MG63 (cell line): ENCODE results near the gene HDAC10. TPM values are rescaled to one million over a fixed set of nuclear protein-coding genes. Genes with fewer than 3 reads are reported as not detected.
A peak's percentile ranks its signal among the peaks of the same experiment; 100 is the strongest.

Experiments
- DNase-seq: peaks from one replicate; pipeline ENCODE4 v3.0.0-alpha.2; 2020
- H3K27me3 ChIP-seq: fragments of 250-450 bp; sonication (Bioruptor Pico); 2 replicates; pipeline ENCODE4 v1.5.1; 2020; ENCODE audit warnings: mild to moderate bottlenecking, moderate library complexity
- H3K36me3 ChIP-seq: fragments of 250-450 bp; sonication (Bioruptor Pico); 2 replicates; pipeline ENCODE4 v1.5.1; 2020; ENCODE audit warnings: mild to moderate bottlenecking, moderate library complexity
- H3K4me3 ChIP-seq: fragments of 250-450 bp; sonication (Bioruptor Pico); 2 replicates; pipeline ENCODE4 v1.5.1; 2020; ENCODE audit warnings: mild to moderate bottlenecking, moderate library complexity
- H3K9me3 ChIP-seq: fragments of 250-450 bp; sonication (Bioruptor Pico); 2 replicates; pipeline ENCODE4 v1.5.1; 2020; ENCODE audit warnings: mild to moderate bottlenecking, moderate library complexity
- total RNA-seq: library from RNA; depleted of rRNA; stranded (reverse); fragments of >200 nt; shearing (Covaris generic); gene quantifications from 2 replicates; pipeline ENCODE4 v1.2.3, GENCODE V29; 2014; ENCODE audit warnings: low replicate concordance

The HDAC10 gene
- total RNA-seq, 1 experiment from 2014 or later = 8.5 TPM

DNA sequence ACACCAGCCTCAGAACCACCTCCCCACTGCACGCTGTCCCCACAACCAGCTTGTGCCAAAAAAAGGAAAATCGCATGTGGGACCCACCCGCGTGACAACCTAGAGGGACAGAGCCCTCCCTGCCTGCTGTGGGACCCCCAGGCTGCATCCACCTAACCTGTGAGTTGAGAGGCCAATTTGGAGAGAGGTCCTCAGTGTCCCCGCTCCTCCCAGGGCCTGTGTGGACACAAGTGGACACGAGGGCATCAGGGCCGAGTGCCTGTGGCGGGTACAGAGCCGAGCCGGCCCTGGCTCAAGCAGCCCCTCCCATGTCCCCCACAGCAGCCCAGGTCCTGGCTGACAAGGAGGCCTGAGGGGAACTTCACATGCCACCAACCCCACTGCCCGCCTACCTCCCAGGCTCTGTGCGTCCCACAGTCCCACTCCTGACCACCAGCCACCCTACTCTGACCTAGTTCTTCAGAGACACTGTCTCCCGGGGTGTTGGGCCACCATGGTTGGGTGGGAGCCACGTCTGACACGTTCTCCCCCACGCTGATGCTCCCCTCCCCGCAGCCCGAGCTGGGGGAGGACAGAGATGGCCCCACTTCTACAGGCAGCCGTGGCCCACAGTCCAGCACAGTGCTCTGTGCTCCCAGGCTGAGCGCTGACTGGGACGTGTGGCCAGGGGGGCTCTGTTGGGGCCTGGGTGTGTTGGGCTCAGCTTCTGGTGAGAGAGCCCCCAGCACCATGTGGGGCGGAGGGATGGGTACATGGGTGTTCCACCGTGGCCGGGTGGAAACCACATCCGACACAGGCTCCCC lies 31.1 kb downstream of the HDAC10 start:
- H3K4me3 ChIP-seq = no peak overlapping the region
- H3K9me3 ChIP-seq = no peaks in the 10 kb centered on the region
- H3K36me3 ChIP-seq = peaks cover 38% of the 10 kb centered on the region
- DNase-seq = no peak
- H3K27me3 ChIP-seq = no peaks in the 10 kb centered on the region

DNA sequence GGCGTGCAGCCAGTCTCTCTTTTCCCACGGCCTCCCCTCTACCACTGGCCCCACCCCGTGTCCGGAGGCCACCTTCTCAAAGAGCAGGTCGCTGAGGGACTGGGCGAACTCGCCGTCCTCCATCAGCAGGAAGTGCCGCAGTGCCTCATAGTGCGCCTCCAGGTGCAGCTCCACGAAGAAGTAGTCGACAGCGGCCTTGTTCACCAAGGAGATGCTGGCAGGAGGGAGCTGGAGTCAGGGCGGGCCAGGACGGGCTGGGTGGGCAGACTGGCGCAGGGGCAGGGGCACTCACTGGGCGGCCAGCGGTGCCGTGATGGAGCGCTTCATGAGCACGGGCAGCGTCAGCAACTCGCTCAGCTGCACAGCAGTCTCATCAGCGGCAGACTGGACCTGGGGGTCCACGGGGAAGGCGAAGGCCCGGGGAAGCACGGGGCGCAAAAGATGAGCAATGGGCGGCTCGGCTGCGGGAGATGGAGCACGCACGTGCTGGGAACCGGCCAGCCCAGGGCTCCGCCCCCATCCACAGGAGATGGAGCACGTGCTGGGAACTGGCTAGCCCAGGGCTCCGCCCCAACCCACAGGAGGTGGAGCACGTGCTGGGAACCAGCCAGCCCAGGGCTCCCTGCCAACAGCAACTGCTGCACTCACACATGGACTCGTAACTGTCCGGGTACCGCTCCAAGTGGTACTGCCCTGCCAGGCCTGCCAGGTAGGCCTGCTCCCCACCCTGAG lies 31.9 kb downstream of the HDAC10 start:
- Histone ChIP-seq H3K4me3 (no peak overlapping the region), H3K9me3 (no peaks in the 10 kb centered on the region), H3K27me3 (no peaks in the 10 kb centered on the region), H3K36me3 (peaks cover 45% of the 10 kb centered on the region)
- DNase-seq = peak; percentile 58

DNA sequence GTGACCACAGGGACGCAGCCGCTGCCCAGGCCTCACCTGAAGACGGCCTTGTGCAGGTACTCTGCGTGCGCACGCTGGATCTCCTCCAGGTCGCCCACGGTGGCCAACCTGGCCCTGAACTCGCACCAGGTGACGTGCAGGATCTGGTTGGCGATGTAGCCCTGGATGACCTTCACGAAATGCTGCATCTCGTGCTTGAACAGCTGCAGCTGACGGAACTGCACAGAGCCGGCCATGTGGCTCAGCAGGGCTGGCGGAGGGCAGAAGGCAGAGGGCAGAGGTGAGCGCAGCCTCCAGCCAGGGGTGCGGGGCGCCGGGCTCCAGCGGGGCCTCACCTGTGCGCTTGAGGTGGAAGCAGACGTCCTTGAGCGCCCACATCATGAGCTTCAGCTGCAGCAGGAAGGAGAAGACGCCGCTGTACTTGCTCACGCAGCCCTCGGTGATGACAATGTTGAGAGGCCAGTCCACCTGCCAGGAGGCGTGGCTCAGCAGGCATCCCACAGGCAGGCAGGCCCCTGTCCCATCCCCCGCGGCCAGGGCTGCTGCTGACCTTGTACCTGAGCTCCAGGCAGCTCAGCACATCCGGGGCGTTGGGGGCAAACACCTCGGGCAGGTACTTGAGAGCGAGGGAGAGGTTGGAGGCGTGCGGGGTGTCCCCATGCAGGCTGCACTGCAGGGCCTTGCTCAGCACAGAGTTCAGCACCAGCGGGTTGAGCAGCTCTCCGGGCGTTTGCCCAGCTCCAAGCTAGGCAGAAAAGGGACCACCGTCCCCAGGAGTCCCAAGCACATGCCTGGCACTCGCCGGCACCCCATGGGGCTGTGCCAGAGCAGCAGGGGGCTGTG lies 32.7 kb downstream of the HDAC10 start:
- H3K4me3 ChIP-seq = no peak overlapping the region
- H3K9me3 ChIP-seq = no peaks in the 10 kb centered on the region
- no peak for DNase-seq
- peaks cover 48% of the 10 kb centered on the region for H3K36me3 ChIP-seq
- H3K27me3 ChIP-seq = no peaks in the 10 kb centered on the region

DNA sequence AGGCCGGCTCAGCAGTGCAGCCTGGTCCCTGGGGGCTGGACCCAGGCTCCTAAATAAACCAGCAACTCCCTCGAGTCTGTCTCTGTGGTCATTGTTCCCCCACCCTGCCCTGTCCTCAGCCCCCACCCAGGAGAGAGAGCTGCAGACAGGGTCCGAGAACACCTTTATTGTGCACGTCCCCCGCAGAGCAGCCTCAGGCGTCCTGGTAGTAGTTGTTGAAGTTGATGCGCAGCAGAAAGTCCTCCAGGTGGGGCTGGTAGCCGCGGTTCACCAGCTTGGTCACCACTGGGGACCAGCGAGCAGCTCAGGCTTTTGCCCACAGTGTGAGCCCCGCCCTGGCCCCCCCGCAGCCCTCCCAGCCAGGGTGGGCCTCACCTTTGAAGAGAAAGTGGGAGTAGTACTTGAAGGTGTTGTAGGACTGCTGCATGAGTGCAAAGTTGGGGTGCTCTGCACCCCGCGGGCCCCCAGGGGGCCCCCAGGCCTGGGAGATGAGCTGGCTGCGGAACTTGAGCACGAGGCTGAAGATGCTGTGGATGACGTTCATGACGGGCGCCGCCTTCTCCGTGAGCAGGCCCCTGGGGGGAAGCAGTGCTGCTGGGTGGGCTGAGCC lies 33.4 kb downstream of the HDAC10 start:
- no peak overlapping the region for H3K4me3 ChIP-seq
- no peaks in the 10 kb centered on the region for H3K27me3 ChIP-seq
- H3K9me3 ChIP-seq = no peaks in the 10 kb centered on the region
- H3K36me3 ChIP-seq = peaks cover 54% of the 10 kb centered on the region
- DNase-seq = no peak

GRCh38 chr22:50216684-50217520 lies 34.2 kb downstream of the HDAC10 start:
- Histone ChIP-seq H3K9me3 (no peaks in the 10 kb centered on the region), H3K4me3 (no peak overlapping the region), H3K36me3 (peaks cover 57% of the 10 kb centered on the region), H3K27me3 (no peaks in the 10 kb centered on the region)
- DNase-seq = no peak

- no peak for DNase-seq
- Histone ChIP-seq H3K27me3 (no peaks in the 10 kb centered on the region), H3K36me3 (peaks cover 59% of the 10 kb centered on the region), H3K9me3 (no peaks in the 10 kb centered on the region), H3K4me3 (no peak overlapping the region)
Measured at GRCh38 chr22:50216055-50216683, 34.9 kb downstream of the HDAC10 start.

DNA sequence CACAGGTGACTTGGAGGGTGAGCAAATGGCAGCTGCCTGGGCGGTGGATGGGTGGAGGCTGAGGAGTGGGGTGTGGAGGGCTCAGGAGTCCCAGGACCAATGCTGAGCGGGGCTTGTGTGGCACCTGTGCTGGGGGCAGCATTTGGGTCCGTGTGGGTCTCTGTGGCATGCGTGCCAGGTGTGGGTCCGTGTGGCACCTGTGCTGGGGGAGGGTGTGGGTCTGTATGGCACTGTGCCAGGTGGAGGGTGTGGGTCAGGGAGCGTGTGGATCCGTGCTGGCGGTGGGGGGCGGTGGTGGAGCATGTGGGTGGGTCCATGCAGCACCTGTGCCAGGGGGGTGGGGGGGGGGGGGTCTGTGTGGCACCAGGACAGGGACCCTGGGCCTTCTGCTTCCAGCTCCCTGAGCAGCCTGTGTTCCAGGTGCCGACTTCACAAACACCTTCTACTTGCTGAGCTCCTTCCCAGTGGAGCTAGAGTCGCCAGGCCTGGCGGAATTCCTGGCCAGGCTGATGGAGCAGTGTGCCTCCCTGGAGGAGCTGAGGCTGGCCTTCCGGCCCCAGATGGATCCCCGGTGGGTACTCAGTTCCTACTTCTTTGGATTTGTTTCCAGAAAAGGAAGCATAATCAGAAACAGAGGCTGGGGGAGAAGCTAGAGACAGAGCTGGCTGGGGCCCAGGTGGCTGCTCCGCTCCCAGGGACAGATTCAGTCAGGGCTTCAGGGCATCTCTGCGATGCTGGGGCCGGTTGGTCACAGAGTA lies 35.6 kb downstream of the HDAC10 start:
- Histone ChIP-seq H3K4me3 (no peak overlapping the region), H3K36me3 (peaks cover 65% of the 10 kb centered on the region), H3K9me3 (no peaks in the 10 kb centered on the region), H3K27me3 (no peaks in the 10 kb centered on the region)
- DNase-seq = no peak

DNA sequence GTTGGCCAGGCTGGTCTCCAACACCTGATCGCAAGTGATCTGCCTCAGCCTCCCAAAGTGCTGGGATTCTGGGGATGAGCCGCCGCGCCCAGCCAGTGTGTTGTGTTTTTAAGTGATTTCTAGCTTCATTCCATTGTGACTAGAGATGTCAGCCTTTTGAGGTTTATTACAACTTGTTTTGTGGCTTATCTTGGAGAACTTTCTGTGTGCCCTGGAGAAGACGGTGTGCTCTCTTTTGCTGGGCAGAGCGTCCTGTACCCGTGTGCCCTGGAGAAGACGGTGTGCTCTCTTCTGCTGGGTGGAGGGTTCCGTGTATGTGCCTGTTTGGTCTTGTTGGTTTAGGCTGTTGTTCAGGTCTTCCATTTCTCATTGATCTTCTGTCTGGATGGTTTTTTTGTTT lies 37.8 kb downstream of the HDAC10 start:
- Histone ChIP-seq H3K9me3 (no peaks in the 10 kb centered on the region), H3K4me3 (no peak overlapping the region), H3K36me3 (peaks cover 64% of the 10 kb centered on the region), H3K27me3 (no peaks in the 10 kb centered on the region)
- DNase-seq = no peak

DNA sequence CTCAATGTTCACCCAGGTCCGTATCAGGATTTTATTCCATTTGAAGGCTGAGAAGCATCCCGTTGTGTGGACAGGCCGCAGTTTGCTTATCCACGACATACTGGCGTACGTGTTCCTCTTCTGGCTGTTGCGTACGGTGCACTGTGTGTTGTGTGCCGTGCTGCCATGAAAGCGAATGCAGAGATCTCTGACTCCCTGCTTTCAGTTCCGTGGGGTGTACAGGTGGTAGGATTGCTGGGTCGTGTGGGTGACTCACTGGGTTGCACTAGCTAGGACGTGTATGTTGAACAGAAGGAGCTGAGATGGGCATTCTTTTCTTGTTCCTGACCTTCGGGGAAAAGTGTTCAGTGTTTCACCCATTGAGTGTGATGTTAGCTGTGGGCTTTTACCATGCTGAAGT lies 39.9 kb downstream of the HDAC10 start:
- Histone ChIP-seq H3K9me3 (no peaks in the 10 kb centered on the region), H3K4me3 (no peak overlapping the region), H3K27me3 (no peaks in the 10 kb centered on the region), H3K36me3 (peaks cover 59% of the 10 kb centered on the region)
- no peak for DNase-seq

DNA sequence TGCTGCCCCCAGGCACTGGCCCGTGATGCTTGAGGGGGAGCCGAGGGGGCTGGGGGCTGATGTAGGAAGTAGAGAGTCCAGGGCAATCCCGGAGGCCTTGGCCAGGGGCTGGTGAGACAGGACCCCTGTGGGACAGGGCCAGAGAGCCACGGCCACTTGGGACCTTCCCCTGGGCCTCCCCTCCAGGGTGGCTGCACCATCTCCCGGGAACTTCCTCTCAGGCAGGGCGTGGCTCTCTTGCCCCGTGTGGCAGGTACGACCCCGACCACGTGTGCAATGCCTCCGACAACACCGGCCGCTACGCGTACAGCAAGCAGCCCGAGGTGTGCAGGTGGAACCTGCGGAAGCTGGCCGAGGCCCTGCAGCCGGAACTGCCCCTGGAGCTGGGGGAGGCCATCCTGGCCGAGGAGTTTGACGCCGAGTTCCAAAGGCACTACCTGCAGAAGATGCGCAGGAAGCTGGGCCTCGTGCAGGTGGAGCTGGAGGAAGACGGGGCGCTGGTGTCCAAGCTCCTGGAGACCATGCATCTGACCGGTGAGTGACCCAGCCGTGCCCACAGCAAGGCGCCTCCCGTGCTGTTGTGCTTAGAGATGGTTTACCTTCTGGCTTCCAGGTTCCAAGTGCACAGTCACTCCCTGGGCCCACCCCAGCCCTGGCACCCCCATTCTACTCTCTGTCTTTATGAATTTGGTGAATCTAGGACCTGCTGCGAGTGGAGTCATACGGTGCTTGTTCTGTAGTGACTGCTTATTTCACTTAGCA lies 40.5 kb downstream of the HDAC10 start:
- Histone ChIP-seq H3K27me3 (no peaks in the 10 kb centered on the region), H3K36me3 (peaks cover 60% of the 10 kb centered on the region), H3K4me3 (no peak overlapping the region), H3K9me3 (no peaks in the 10 kb centered on the region)
- no peak for DNase-seq

DNA sequence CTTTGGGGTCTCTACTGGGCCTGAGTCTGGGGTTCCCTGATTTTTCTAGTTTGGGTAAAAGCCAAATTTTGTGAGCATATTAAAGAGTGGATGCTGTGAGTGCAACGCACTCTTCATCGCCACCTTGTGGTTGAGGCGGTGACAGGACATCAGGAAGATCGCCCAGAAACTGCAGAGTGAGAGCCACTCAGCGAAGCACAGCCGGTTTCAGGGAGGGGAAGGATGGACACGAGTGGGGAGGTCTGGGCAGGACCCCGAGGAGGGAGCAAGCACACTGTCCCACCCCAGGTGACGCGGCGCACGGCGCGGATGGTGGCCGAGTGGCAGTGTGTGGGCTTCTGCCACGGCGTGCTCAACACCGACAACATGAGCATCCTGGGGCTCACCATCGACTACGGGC lies 41.2 kb downstream of the HDAC10 start:
- Histone ChIP-seq H3K36me3 (peaks cover 62% of the 10 kb centered on the region), H3K27me3 (no peaks in the 10 kb centered on the region), H3K4me3 (no peak overlapping the region), H3K9me3 (no peaks in the 10 kb centered on the region)
- no peak for DNase-seq

DNA sequence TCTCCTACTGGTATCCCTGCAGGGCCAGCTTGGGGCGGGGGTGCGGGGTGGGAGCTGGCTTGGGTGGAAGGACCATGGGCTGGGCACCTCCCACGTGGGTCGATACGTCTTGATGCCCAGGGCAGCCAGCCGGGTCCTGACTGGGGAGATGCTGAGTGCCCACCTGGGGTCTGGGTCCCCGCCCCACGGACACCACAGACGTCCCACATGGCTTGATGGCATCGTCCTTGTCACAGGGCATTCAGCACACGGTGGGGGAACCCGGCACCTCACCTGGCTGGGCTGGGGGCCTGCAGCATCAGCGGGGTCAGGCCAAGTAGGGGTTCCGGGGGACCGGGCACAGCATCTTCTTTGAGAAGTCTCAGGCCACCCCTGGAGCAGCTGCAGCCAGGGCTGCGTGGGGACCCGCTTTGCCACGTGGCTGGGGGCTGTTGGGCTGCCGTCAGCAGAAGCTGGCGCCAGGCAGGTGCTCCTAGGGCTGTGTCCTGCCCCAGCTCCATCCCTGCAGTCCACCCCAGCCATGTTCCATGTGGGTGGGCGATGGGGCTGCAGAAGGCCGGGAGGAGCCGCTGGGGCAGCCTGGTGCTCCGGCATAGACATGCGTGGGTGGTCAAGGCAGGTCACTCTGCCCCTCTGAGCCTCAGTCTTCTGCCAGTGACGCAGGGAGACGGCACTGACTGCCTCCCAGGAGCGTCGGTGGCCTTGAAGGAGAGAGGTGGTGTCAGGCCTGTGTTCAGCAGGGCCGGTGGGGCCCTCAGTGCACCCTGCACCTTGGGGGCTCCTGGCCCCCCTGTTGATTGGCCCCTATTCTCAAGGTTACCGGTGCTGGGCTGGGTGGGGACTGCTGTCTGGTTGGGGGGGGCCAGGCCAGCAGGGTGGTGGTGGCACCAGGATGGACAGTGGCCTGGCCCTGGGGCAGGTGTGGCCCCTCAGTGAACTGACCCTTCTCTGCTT lies 41.8 kb downstream of the HDAC10 start:
- Histone ChIP-seq H3K9me3 (no peaks in the 10 kb centered on the region), H3K36me3 (peaks cover 60% of the 10 kb centered on the region), H3K27me3 (no peaks in the 10 kb centered on the region), H3K4me3 (no peak overlapping the region)
- DNase-seq = no peak

- Histone ChIP-seq H3K27me3 (no peaks in the 10 kb centered on the region), H3K4me3 (no peak overlapping the region), H3K36me3 (peaks cover 58% of the 10 kb centered on the region), H3K9me3 (no peaks in the 10 kb centered on the region)
- DNase-seq = no peak
Measured at GRCh38 chr22:50208430-50208938, 42.6 kb downstream of the HDAC10 start.
